ENCODE results near the gene IMPA2.

DNA sequence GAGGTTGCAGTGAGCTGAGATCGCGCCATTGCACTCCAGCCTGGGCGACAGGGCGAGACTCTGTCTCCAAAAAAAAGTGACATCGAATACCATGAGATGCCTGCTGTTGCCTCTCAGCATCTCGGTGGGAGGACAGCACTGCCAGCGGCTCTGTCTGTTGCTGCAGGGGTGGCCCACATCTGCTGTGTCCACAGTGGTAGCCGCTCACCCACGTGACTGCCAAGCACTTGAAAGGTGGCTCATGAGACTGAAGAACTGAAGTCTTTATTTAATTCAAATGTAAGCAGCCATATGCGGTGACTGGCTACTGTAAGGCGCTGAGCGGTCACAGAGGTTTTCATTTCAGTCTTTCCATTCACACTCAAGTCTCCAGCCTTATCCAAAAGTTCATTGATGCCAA lies 25.8 kb downstream of the IMPA2 start:
- TF ChIP-seq CTCF (IDR thresholded peaks at IDR 0.05), result no peak
- no peak for TF ChIP-seq POLR2A (IDR thresholded peaks at IDR 0.05)
